ENCODE results near the gene CDIPT.

GRCh38 chr16:29850998-29851397 lies 12.0 kb downstream of the CDIPT start:
- TF ChIP-seq CTCF (IDR thresholded peaks at IDR 0.05) (no peak), POLR2A (IDR thresholded peaks at IDR 0.05) (no peak)
